Glomerular visceral epithelial cell (primary cell): ENCODE results near the gene WAPL.

ENCODE experiments used
- DNase-seq: peaks from one replicate; pipeline ENCODE4 v3.0.0-alpha.2; 2016; ENCODE audit errors: extremely low spot score

Gene WAPL

DNA sequence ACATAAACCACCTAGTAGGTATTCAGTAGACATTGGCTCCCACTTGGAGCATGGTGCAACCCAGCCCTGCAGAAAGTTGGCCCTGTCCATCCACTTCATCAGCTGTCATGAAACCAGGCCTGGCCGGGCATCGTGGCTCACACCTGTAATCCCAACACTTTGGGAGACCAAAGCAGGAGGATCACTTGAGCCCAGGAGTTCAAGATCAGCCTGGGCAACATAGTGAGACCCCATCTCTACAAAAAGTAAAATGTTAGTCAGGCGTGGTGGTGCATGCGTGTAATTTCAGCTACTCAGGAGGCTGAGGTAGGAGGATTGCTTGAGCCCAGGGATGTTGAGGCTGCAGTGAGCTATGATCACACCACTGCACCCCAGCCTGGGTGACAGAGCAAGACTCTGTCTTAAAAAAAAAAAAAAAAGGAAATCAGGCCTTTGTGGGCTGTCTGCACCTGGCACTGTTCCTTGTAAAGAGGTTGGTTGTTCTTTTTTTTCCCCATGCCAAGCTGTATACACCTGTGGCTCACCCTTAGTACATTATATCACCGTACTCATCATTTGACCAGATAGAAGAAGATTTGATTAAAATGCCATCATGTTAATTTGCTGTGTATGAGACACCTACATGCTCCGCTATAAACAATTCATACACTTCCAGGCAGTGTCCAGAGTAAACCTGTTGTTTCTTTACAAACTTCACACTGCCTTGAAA is 109.6 kb downstream of the WAPL start:
- no peak for DNase-seq

DNA sequence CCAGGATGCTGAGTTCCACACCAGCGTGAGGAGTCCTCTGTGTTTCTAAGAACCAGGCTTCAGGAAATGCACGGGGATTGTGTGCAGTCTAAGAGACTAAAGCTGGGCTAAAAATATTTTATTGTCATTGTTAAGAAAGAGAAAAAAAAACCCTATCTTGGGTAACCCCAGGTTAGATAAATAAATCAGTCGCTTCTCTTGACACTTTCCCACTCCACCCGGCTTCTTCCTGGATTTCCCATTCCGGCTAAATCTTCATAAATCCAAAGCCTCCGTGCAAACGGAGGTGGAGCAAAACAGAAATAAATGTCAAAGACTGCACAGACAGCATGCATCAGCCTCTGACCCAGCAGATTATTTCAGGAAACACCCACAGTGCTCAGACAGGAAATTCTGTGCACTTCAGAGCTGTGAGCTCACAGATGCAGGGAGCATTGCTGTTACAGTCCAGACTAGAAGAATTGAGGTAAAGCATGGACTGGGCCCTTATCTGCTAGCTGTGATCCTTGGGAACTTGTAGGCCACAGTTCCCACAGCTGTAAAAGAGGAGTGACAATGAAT is 110.2 kb downstream of the WAPL start:
- peak; percentile 57 for DNase-seq

- no peak for DNase-seq
Observed at GRCh38 chr10:86410542-86411124, 111.0 kb downstream of the WAPL start.

DNA sequence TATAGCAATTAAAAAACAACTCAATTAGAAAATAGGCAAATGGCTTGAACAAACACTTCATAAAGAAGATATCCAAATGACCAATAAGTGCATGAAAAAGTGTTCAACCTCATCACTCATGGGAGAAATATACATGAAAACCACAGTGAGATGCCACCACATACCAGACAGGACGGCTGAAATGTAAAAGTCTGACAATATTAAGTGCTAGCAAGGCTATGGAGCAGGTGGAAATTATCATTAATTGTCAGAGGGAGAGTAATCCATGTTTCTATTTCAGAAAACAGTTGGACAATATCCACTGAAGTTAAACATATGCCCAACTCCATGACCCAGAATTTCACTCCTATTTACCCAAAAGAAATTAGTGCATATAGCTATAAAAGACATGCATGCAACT is 112.4 kb downstream of the WAPL start:
- DNase-seq, result no peak

GRCh38 chr10:86403183-86403797 is 118.3 kb downstream of the WAPL start:
- DNase-seq, result peak; percentile 71

- peak; percentile 45 for DNase-seq
Observed at GRCh38 chr10:86402283-86402941, 119.2 kb downstream of the WAPL start.

GRCh38 chr10:86401588-86402282 is 119.9 kb downstream of the WAPL start:
- no peak for DNase-seq

DNA sequence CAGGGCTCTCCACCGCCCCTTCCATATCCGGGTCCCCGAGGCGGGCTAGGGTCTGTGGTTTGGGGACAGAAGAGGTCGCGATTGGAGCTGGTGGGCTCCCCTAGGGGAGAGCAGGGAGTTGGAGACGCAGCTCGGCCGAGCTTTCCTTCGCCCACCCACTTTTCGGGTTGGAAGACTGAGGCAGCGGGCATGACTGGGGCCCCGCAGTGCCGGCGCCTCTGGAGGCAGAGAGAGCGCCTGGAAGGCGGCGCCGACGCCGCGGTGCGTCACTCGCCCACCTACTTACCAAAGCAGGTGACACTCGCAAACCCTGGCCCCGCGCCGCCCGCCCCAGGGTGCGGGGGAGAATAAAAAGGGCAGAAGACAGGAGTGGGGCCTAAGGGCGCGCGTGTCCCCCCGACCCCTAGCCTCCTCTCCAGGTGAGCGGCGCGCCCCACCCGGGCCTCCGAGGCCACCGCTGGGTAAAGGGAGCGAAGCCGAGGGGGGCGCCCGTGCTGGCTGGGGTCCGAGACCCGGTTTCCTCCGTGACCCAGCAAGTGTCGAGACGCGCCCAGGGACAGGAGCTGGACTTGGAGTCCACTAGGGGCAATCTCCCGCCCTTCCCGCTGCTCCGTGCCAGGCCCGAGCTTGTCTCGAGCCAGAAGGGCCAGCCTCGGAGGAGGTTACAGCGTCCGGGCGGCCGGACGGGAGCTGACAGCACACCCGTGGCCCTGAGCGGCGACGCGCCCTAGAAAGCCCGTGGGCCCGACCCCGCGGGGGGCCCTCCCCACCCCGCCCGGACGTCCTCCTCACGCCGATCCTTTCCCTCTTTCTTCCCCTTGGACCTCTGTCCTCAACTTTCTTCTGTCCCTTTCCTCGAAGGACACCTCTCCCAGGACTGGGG is 120.6 kb downstream of the WAPL start:
- peak; percentile 59 for DNase-seq

DNA sequence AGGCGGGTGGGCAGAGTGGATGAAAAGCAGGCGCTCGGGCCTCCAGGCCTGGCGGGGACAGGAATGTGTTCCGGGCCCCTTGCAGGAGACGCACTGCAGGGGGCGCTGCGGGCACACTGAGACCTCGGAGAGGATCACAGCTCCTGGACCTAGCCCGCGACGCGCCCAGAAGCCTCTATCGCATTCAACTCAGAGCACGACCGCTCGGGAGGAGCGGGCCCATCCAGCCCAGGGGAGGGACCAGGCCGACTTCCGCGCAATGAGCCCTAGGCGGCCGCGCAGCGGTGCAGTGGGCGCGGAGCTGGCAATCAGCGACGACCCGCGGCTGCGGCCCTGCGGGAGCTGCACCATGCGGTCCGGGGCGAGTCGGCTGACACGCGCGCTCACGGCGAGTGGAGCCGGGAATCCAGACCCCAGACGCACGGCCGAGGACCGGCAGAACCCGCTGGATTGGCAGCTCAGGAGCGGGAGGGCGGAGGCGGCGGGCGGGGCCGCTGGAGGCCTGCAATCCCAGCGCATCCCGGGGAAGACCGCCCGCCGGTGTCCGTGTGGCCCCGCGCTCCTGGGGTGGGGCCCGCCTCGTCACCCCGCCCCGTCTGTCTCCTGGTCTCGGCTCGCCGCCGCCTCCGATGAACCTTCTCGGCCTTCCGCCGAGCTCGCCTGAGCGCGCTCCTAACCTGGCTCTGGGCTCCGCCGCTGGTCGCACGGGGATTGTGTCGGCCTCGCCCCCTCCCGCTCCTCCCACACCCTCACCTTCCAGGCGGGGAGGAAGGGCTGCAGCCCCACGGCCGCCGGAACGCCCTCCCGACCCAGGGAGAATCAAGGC is 121.5 kb downstream of the WAPL start:
- DNase-seq, result peak; percentile 97

GRCh38 chr10:86399514-86399878 is 122.1 kb downstream of the WAPL start:
- DNase-seq, result no peak

GRCh38 chr10:86397120-86397519 is 124.5 kb downstream of the WAPL start:
- no peak for DNase-seq

DNA sequence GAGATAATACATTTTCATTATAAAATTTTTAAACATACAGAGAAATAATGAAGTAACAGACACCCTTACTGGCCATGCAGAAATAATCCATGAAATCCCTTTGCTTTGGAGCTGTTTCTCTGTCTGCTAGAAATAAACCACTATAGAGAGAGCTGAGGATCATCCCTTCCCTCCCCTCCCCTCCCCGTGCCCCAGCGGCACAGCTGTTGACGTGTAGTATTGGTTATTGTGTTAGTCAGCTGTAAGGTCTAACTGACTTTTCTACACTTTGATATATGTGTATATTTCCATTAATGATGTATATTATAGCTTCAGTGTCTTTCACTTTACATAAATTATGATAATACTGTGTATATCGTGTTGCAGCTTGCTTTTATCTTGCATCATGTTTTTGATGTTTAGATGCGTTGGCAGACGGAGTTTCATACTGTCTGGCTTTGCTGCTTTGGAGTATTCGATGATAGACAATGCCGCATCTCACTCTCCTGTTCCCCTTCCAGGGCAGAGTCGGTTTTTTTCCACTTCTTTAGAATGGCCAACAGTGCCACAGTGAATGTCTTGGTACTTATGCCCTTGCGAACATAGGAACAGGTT is 127.6 kb downstream of the WAPL start:
- no peak for DNase-seq

DNA sequence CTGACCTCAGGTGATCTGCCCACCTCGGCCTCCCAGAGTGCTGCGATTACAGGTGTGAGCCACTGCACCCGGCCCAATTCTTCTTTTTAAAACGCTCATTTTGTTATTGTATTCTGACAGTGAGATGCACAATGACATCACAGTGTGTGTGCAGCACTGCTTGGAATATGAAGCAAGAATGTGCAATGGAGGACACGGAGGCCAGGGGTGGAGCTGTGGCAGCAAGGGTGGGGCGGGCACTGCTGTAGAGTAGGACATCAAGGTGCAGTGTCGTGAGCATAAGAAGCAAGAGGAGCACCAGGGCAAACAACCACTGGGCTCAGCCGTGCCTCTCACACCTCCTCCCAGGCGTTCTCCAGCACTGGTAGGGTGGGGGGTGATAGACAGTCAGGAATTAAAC is 128.2 kb downstream of the WAPL start:
- DNase-seq, result no peak

DNA sequence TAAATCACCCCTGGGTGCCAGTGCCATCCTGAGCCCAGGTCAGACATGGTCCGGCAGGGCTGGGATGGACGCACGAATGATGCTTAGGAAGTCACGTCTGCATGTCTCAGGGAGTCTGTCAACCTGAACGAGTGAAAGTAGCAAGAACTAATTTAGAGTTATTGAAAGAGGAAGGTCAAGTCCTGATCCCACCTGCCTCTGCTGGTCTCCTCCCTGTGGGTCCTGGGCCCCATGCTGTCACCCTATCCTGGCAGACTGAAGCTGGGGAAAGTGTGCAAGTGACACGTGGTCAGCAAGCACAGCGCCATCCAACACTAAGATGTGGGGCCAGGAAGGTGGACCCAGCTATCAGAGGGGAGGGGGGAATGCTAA is 128.9 kb downstream of the WAPL start:
- no peak for DNase-seq

- DNase-seq, result no peak
Observed at GRCh38 chr10:86391986-86392722, 129.4 kb downstream of the WAPL start.

DNA sequence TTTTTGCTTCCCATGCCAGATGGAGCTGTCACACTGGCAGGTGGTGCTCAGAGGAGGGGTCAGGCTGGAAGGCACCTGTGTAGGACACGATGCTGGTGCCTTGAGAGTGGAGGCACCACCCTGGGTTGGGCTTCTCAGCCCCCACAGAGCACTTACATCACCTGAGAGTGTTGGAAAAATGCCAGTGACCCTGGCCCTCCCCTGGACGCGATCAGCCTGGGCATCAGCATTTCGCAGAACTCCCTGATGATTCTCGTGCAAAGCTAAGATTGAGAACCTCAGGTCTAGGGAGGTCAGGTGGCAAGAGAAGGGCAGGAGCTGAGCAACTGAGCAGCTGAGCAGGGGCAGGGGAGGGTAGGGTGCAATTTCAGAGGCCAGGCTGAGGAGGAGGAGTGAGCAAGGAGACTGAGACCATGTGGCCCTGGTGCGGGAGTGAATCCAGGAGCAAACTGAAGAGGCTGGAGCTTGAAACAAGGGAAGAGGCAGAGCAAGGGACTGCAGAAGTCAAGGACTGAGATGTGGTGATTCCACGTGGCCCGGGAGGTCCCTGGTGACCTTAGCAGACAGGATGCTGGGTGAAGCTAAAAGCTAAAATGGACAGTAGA is 130.3 kb downstream of the WAPL start:
- DNase-seq, result no peak

DNA sequence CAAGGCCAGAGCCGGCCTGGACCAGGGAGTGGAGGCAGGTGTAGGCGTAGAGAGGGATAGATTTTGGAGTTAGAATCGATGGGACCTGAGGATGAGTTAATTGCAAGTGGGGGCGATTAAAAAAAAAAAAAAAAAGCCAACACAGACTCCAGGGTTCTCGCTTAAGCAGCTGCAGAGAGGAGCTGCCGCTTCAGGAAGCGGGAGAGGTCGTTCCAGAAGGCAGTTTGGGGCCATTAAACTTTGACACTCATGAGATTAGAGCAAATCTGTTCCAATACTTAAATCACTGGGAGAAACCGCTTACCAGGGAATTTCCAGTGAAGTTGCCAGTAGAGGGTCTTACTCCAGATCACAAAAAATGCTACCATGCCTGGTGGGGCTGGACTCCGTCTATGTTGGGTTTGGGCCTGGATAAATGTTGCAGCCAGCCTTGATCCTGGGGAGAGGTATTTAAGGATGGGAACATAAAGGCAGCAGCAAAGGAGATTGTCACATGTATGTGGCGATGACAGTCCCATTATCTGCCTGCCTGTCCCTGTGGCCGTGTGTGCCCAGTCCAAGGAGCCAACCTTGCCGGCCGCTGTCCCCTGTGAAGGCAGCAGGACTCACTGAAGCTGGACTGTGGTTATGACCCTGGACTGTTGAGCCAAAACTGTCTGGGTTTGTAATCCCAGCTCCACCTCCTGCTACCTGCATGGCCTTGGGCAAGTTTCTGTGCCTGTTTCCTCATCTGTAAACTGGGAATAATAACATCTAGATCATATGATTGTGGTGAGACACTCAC is 131.1 kb downstream of the WAPL start:
- no peak for DNase-seq
